Femur (tissue), 1 donor: ENCODE data around the gene KLHDC3.
A peak's percentile ranks its signal among the peaks of the same experiment; 100 is the strongest.

Experiments
- DNase-seq: peaks from one replicate; pipeline ENCODE4 v3.0.0-alpha.2; 2017

KLHDC3 gene

GRCh38 chr6:43059168-43060033, 45.4 kb downstream of the KLHDC3 start, which contains the start of the genes KLC4 and MRPL2:
TSS of gene KLC4 (plus strand) at chr6:43059631. CDS start at chr6:43061336, 1,705 bp downstream.
TSS of gene MRPL2 (minus strand) at chr6:43059434. CDS start at chr6:43059381, 53 bp downstream.
- DNase-seq, result peak; percentile 100

- no peak for DNase-seq
Observed at GRCh38 chr6:43060034-43060754, 46.1 kb downstream of the KLHDC3 start.

DNA sequence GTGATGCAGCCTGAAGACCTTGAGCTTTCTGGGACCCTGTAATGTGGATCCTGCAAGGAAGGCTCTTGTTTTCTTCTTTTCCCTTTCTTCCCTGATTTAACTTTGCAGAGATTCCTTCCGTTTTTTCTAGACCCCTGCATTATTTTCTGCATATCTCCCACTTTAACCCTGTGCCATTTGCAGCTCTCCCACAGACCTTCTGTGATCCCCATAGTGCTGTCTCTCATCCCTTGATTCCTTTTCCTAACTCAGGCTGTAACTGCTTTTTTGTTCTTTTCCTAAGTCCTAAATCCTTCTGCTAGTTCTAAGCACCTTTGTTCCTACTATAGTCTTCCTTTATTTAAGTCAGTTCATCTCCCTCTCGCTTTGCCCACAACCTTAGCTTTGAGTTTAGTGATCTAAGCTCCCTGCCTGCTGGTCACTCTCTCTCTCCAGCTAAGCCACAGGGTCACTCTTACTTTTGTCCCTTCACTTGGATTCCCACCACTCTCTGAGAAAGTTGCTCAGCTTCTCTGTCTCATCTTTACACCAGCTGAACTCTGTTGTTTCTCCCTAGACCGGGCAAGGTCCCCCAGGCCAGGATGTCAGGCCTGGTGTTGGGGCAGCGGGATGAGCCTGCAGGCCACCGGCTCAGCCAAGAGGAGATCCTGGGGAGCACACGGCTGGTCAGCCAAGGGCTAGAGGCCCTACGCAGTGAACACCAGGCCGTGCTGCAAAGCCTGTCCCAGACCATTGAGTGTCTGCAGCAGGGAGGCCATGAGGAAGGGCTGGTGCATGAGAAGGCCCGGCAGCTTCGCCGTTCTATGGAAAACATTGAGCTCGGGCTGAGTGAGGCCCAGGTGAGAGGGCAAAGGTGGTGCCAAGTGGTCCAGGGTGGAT, 46.9 kb downstream of the KLHDC3 start:
- DNase-seq, result no peak

GRCh38 chr6:43061861-43062260, 47.8 kb downstream of the KLHDC3 start:
- DNase-seq, result no peak

- DNase-seq, result no peak
Observed at GRCh38 chr6:43062818-43063217, 48.8 kb downstream of the KLHDC3 start.

DNA sequence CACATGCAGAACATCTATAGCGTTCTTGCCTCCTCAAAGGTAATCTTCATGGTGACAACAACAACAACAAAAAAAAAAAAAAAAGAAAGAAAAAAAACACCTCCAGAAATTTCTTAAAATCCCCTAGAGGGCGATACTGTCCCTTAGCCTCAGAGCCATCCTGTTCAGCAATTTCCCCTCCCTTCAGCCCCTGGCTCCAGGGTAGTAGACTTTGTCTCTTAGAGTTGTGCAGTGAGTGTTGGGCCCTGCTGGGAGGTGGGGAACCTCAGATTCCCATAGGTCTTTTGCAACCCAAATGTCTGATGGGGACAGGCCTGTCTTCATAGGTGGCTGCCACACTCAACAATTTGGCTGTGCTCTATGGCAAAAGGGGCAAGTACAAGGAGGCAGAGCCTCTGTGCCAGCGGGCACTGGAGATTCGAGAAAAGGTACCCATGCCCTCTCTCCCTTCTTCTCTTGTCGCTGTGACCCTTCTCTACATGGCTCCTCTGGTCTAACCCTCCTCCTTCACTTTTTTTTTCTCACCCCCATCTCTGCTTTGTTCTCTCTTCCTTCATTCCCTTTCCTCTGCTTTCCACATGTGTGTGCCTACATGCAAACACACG, 56.1 kb downstream of the KLHDC3 start:
- no peak for DNase-seq
